ENCODE measurements around the gene B3GALT6.

Gene B3GALT6

GRCh38 chr1:1283821-1284220 is 51.8 kb downstream of the B3GALT6 start:
- peaks cover 59% of the 10 kb centered on the region for H3K27me3 ChIP-seq (replicated peaks; ENCODE audit: insufficient read depth, low read length)
- H3K27ac ChIP-seq (ENCODE audit: low read length), result no peak overlapping the region
- H3K4me1 ChIP-seq (ENCODE audit: low read length), result no peaks in the 10 kb centered on the region
- no peaks in the 10 kb centered on the region for H3K36me3 ChIP-seq (replicated peaks; ENCODE audit: insufficient read depth, low read length)
- H3K79me2 ChIP-seq (ENCODE audit: low read length), result no peaks in the 10 kb centered on the region
- no peak overlapping the region for H3K4me2 ChIP-seq (ENCODE audit: low read depth, low read length)
- no peak overlapping the region for H2AFZ ChIP-seq (ENCODE audit: low read length)
- no peak for DNase-seq
- no peaks in the 10 kb centered on the region for H3K9me2 ChIP-seq (replicated peaks; ENCODE audit: insufficient read depth, low read length)
- no peak overlapping the region for H3K4me3 ChIP-seq (ENCODE audit: low read length)
- H3K9ac ChIP-seq (ENCODE audit: low read length), result no peak overlapping the region
- no peaks in the 10 kb centered on the region for H4K20me1 ChIP-seq (ENCODE audit: insufficient read depth, low read length)
- H3F3A ChIP-seq (ENCODE audit: insufficient read depth, low read length), result no peaks in the 10 kb centered on the region
- H3K9me3 ChIP-seq (replicated peaks; ENCODE audit: insufficient read depth, low read length), result no peaks in the 10 kb centered on the region
- TF ChIP-seq, protein P1, sequence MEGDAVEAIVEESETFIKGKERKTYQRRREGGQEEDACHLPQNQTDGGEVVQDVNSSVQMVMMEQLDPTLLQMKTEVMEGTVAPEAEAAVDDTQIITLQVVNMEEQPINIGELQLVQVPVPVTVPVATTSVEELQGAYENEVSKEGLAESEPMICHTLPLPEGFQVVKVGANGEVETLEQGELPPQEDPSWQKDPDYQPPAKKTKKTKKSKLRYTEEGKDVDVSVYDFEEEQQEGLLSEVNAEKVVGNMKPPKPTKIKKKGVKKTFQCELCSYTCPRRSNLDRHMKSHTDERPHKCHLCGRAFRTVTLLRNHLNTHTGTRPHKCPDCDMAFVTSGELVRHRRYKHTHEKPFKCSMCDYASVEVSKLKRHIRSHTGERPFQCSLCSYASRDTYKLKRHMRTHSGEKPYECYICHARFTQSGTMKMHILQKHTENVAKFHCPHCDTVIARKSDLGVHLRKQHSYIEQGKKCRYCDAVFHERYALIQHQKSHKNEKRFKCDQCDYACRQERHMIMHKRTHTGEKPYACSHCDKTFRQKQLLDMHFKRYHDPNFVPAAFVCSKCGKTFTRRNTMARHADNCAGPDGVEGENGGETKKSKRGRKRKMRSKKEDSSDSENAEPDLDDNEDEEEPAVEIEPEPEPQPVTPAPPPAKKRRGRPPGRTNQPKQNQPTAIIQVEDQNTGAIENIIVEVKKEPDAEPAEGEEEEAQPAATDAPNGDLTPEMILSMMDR (IDR thresholded peaks at IDR 0.05; ENCODE audit: low read length), result no peak
- TF ChIP-seq EZH2 (optimal IDR thresholded peaks at IDR 0.05; ENCODE audit: low read depth, low read length), result no peak
- TF ChIP-seq EZH2phosphoT487 (IDR thresholded peaks at IDR 0.05; ENCODE audit: low read length), result no peak
